ENCODE results near the gene PTPN14. TPM values are rescaled to one million over a fixed set of nuclear protein-coding genes. Genes with fewer than 3 reads are reported as not detected.

PTPN14 gene
- total RNA-seq, 1 experiment from 2014 or later = 37.5 TPM

DNA sequence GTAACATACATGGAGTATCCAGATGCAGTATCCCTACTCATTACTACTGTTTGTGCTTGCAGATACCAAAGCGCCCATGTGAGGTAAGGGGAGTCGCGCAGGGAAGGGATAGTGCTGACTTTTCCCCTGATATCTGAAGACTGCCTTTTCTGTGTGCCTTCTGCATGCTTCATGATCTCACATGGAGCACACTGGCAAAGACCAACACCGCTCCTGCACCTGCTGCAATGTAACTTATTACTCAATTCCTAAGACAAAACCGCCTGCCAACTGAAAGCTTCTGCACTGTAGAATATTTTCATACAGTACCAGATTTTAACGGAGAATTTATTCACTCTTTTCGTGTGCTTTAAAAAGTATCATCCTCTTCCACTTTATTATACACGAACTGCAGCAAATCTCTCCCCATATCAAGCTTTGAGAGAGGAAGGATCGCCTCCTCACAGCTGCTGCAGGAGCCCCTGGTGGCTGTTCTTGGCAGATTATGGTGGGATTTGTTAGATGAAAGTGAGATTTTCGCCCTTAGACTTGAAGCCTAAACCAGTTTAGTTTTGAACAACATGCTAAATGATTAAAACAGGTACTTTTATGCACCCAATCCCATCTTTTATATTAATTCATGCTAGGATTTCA is 99.1 kb downstream of the PTPN14 start:
- H4K20me1 ChIP-seq (ENCODE audit: insufficient read depth) = no peaks in the 10 kb centered on the region
- no peaks in the 10 kb centered on the region for H3K9me2 ChIP-seq (ENCODE audit: insufficient read depth)
- intact Hi-C loops (cut with micrococcal nuclease) = no loop called here
- ChIA-PET CTCF (no interaction called here), POLR2A (no interaction called here), RAD21 (ENCODE audit: low non-redundant PET in 1 of 2, low total read pairs in 2 of 2, uncharacterized antibody in 2 of 2, unreplicated experiment in 2 of 2) (no interaction called here)
- peaks cover 40 to 58% of the 10 kb centered on the region in 2 experiments for H3K4me1 ChIP-seq (ENCODE audit: control insufficient read depth in 1 of 2, insufficient read depth in 2 of 2, low read length in 2 of 2)
- no peaks in the 10 kb centered on the region for H3K27me3 ChIP-seq (ENCODE audit: insufficient read depth, low read length)
- no peak overlapping the region for H3K27ac ChIP-seq (ENCODE audit: low read depth, low read length)
- no peaks in the 10 kb centered on the region for H3K9me3 ChIP-seq (ENCODE audit: control insufficient read depth in 1 of 2, insufficient read depth in 1 of 2, low read depth in 1 of 2, low read length in 2 of 2)
- no peak overlapping the region for H3K4me3 ChIP-seq (replicated peaks in 1 of 2; ENCODE audit: low read depth in 1 of 2, low read length in 2 of 2)
- no TSS peak for BruUV-seq (replicated peaks)
- ATAC-seq (no peak), DNase-seq (ENCODE audit: low read depth, low spot score) (no peak)
- no peaks in the 10 kb centered on the region for H3K36me3 ChIP-seq (ENCODE audit: control insufficient read depth in 1 of 2, insufficient read depth in 2 of 2, low read length in 2 of 2)
- H3K9ac ChIP-seq (ENCODE audit: low read length) = no peak overlapping the region
- H3K4me2 ChIP-seq (ENCODE audit: low read length) = no peak overlapping the region
- peaks cover 19% of the 10 kb centered on the region for H3K79me2 ChIP-seq (ENCODE audit: insufficient read depth, low read length)
- TF ChIP-seq CBX3 (IDR thresholded peaks at IDR 0.05; ENCODE audit: low read depth) = no peak
- TF ChIP-seq, protein P1, sequence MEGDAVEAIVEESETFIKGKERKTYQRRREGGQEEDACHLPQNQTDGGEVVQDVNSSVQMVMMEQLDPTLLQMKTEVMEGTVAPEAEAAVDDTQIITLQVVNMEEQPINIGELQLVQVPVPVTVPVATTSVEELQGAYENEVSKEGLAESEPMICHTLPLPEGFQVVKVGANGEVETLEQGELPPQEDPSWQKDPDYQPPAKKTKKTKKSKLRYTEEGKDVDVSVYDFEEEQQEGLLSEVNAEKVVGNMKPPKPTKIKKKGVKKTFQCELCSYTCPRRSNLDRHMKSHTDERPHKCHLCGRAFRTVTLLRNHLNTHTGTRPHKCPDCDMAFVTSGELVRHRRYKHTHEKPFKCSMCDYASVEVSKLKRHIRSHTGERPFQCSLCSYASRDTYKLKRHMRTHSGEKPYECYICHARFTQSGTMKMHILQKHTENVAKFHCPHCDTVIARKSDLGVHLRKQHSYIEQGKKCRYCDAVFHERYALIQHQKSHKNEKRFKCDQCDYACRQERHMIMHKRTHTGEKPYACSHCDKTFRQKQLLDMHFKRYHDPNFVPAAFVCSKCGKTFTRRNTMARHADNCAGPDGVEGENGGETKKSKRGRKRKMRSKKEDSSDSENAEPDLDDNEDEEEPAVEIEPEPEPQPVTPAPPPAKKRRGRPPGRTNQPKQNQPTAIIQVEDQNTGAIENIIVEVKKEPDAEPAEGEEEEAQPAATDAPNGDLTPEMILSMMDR (IDR thresholded peaks at IDR 0.05 in 2 of 3, conservative IDR thresholded peaks at IDR 0.05 in 1 of 3; ENCODE audit: borderline replicate concordance in 1 of 3, insufficient read depth in 1 of 3, low read depth in 2 of 3, low read length in 2 of 3) = peak in 2 of 3 experiments; percentile 26 to 39; a peak in 3 of 6 replicates
- TF ChIP-seq, protein P2, sequence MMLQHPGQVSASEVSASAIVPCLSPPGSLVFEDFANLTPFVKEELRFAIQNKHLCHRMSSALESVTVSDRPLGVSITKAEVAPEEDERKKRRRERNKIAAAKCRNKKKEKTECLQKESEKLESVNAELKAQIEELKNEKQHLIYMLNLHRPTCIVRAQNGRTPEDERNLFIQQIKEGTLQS (IDR thresholded peaks at IDR 0.05) = no peak
- TF ChIP-seq RAD21 (IDR thresholded peaks at IDR 0.05; ENCODE audit: low read depth) = no peak
- H2AFZ ChIP-seq (ENCODE audit: low read depth, low read length, poor library complexity, severe bottlenecking) = no peak overlapping the region

DNA sequence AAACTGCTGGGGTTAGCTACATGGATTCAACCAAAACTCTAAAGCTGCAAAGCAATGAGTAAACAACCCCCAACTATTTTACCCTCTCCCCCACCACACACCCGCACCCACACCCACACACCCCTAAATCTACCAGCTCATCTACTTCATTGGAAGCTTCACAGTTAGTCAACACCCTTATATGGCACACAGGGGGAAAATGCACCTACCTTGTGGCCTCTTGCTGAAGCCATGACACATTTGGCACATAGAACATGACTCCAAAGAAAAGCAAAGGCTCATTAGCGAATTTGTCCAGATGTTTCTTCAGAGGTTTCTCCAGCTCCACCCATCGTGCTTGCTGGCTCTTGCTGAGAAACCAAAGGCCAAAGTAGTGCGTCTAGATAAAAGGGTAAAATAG is 99.8 kb downstream of the PTPN14 start:
- Histone ChIP-seq H3K27ac (ENCODE audit: low read depth, low read length) (no peak overlapping the region), H3K4me2 (ENCODE audit: low read length) (no peak overlapping the region), H3K4me1 (ENCODE audit: control insufficient read depth in 1 of 2, insufficient read depth in 2 of 2, low read length in 2 of 2) (peaks cover 43 to 64% of the 10 kb centered on the region in 2 experiments), H3K79me2 (ENCODE audit: insufficient read depth, low read length) (peaks cover 15% of the 10 kb centered on the region), H3K9me2 (ENCODE audit: insufficient read depth) (no peaks in the 10 kb centered on the region), H3K36me3 (ENCODE audit: control insufficient read depth in 1 of 2, insufficient read depth in 2 of 2, low read length in 2 of 2) (no peaks in the 10 kb centered on the region), H4K20me1 (ENCODE audit: insufficient read depth) (peaks cover 3% of the 10 kb centered on the region; the same call in 1 of the 2 replicates), H3K4me3 (replicated peaks in 1 of 2; ENCODE audit: low read depth in 1 of 2, low read length in 2 of 2) (no peak overlapping the region), H3K9me3 (ENCODE audit: control insufficient read depth in 1 of 2, insufficient read depth in 1 of 2, low read depth in 1 of 2, low read length in 2 of 2) (no peaks in the 10 kb centered on the region), H3K27me3 (ENCODE audit: insufficient read depth, low read length) (no peaks in the 10 kb centered on the region), H2AFZ (ENCODE audit: low read depth, low read length, poor library complexity, severe bottlenecking) (no peak overlapping the region), H3K9ac (ENCODE audit: low read length) (no peak overlapping the region)
- TF ChIP-seq CBX3 (IDR thresholded peaks at IDR 0.05; ENCODE audit: low read depth) (no peak), POLR2AphosphoS5 (IDR thresholded peaks at IDR 0.05; ENCODE audit: low read depth, low read length) (no peak), TCF7L2 (IDR thresholded peaks at IDR 0.05; ENCODE audit: borderline replicate concordance, extremely low read depth, insufficient read depth, insufficient read length) (no peak)
- TF ChIP-seq, protein P3, sequence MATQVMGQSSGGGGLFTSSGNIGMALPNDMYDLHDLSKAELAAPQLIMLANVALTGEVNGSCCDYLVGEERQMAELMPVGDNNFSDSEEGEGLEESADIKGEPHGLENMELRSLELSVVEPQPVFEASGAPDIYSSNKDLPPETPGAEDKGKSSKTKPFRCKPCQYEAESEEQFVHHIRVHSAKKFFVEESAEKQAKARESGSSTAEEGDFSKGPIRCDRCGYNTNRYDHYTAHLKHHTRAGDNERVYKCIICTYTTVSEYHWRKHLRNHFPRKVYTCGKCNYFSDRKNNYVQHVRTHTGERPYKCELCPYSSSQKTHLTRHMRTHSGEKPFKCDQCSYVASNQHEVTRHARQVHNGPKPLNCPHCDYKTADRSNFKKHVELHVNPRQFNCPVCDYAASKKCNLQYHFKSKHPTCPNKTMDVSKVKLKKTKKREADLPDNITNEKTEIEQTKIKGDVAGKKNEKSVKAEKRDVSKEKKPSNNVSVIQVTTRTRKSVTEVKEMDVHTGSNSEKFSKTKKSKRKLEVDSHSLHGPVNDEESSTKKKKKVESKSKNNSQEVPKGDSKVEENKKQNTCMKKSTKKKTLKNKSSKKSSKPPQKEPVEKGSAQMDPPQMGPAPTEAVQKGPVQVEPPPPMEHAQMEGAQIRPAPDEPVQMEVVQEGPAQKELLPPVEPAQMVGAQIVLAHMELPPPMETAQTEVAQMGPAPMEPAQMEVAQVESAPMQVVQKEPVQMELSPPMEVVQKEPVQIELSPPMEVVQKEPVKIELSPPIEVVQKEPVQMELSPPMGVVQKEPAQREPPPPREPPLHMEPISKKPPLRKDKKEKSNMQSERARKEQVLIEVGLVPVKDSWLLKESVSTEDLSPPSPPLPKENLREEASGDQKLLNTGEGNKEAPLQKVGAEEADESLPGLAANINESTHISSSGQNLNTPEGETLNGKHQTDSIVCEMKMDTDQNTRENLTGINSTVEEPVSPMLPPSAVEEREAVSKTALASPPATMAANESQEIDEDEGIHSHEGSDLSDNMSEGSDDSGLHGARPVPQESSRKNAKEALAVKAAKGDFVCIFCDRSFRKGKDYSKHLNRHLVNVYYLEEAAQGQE (IDR thresholded peaks at IDR 0.05; ENCODE audit: low read depth) = no peak
- intact Hi-C loops (cut with micrococcal nuclease) = no loop called here
- ATAC-seq = no peak
- no TSS peak for BruUV-seq (replicated peaks)
- ChIA-PET RAD21 (ENCODE audit: low non-redundant PET in 1 of 2, low total read pairs in 2 of 2, uncharacterized antibody in 2 of 2, unreplicated experiment in 2 of 2) (no interaction called here), CTCF (no interaction called here), POLR2A (no interaction called here)
- no peak for DNase-seq (ENCODE audit: low read depth, low spot score)
